HEK293 (cell line): ENCODE results near the gene HCCS.

ENCODE experiments used
- CTCF ChIA-PET: fragments of 350-600 bp; formaldehyde crosslinking; extraction: SDS; loops from one replicate; lab custom pipeline; 2021; ENCODE audit warnings: antibody characterized with exemption; lab: Yijun Ruan, JAX
- POLR2A ChIA-PET: fragments of 300-600 bp; formaldehyde crosslinking; extraction: SDS; loops from one replicate; lab custom pipeline; 2020; ENCODE audit warnings: antibody characterized with exemption, inconsistent platforms; lab: Yijun Ruan, JAX
- H3K27ac ChIP-seq: fragments of 200-500 bp; sonication (Bioruptor generic); 2 replicates; pipeline ENCODE4 v1.5.1; 2014; ENCODE audit warnings: low read depth, low read length, control low read depth, inconsistent platforms; ENCODE audit errors: extremely low read depth
- H3K36me3 ChIP-seq, 2 experiments: fragments of 200-500 bp in 1 of 2; sonication (Bioruptor generic) in 1 of 2; 1 replicate in 1 of 2; 2 replicates in 1 of 2; pipeline ENCODE4 v1.5.1; 2014 to 2017; ENCODE audit warnings: inconsistent platforms in 2 of 2, low read length in 2 of 2; ENCODE audit not compliant: control insufficient read depth in 2 of 2, insufficient read depth in 1 of 2
- H3K4me1 ChIP-seq: fragments of 200-500 bp; sonication (Bioruptor generic); 2 replicates; pipeline ENCODE4 v1.5.1; 2014; ENCODE audit warnings: mild to moderate bottlenecking, low read length, inconsistent platforms; ENCODE audit not compliant: control insufficient read depth, insufficient read depth
- H3K4me3 ChIP-seq: 2 replicates; pipeline ENCODE4 v1.5.1; 2011; ENCODE audit warnings: low read depth, mild to moderate bottlenecking, control low read depth, low read length, moderate library complexity
- H3K9me3 ChIP-seq: fragments of 200-500 bp; sonication (Bioruptor generic); 2 replicates; pipeline ENCODE4 v1.5.1; 2014; ENCODE audit warnings: low read depth, low read length, inconsistent platforms; ENCODE audit not compliant: control insufficient read depth, insufficient read depth
- EGR2 ChIP-seq: fragments of 450-650 bp; formaldehyde crosslinking; IDR thresholded peaks from 2 replicates; pipeline ENCODE4 v1.5.1; 2016; ENCODE audit warnings: low read depth, missing biosample characterization, missing genetic modification characterization
- PBX3 ChIP-seq: sonication (generic); formaldehyde crosslinking; IDR thresholded peaks from 2 replicates; pipeline ENCODE4 v1.8.1; 2022; ENCODE audit warnings: mild to moderate bottlenecking, moderate library complexity, missing genetic modification reagents
- PRDM6 ChIP-seq: fragments of 450-650 bp; formaldehyde crosslinking; IDR thresholded peaks from 2 replicates; pipeline ENCODE4 v1.5.1; 2017; ENCODE audit warnings: missing biosample characterization, missing genetic modification characterization
- REPIN1 ChIP-seq: fragments of 450-650 bp; formaldehyde crosslinking; IDR thresholded peaks from 2 replicates; pipeline ENCODE4 v1.5.1; 2017; ENCODE audit warnings: missing biosample characterization, missing genetic modification characterization, low read depth
- SP3 ChIP-seq: fragments of 450-650 bp; formaldehyde crosslinking; IDR thresholded peaks from 2 replicates; pipeline ENCODE4 v1.5.1; 2016; ENCODE audit warnings: missing biosample characterization, missing genetic modification characterization
- ZBTB11 ChIP-seq: fragments of 450-650 bp; formaldehyde crosslinking; conservative IDR thresholded peaks from 2 replicates; pipeline ENCODE4 v1.5.1; 2016; ENCODE audit warnings: low read depth, missing biosample characterization, missing genetic modification characterization
- ZBTB49 ChIP-seq: fragments of 450-650 bp; formaldehyde crosslinking; IDR thresholded peaks from 2 replicates; pipeline ENCODE4 v1.5.1; 2016; ENCODE audit warnings: missing biosample characterization, missing genetic modification characterization, low read depth
- ZFP37 ChIP-seq: fragments of 450-650 bp; formaldehyde crosslinking; IDR thresholded peaks from 2 replicates; pipeline ENCODE4 v1.5.1; 2016; ENCODE audit warnings: missing biosample characterization, missing genetic modification characterization
- ZIC2 ChIP-seq: fragments of 450-650 bp; formaldehyde crosslinking; IDR thresholded peaks from 2 replicates; pipeline ENCODE4 v1.5.1; 2016; ENCODE audit warnings: missing biosample characterization, missing genetic modification characterization
- ZNF114 ChIP-seq: fragments of 450-650 bp; formaldehyde crosslinking; IDR thresholded peaks from 2 replicates; pipeline ENCODE4 v1.5.0; 2017; ENCODE audit warnings: missing biosample characterization, missing genetic modification characterization
- ZNF140 ChIP-seq: fragments of 450-650 bp; formaldehyde crosslinking; IDR thresholded peaks from 2 replicates; pipeline ENCODE4 v1.5.1; 2016; ENCODE audit warnings: missing biosample characterization, missing genetic modification characterization
- ZNF146 ChIP-seq: fragments of 450-650 bp; formaldehyde crosslinking; IDR thresholded peaks from 2 replicates; pipeline ENCODE4 v1.5.1; 2016; ENCODE audit warnings: missing biosample characterization, missing genetic modification characterization
- ZNF155 ChIP-seq: fragments of 450-650 bp; formaldehyde crosslinking; IDR thresholded peaks from 2 replicates; pipeline ENCODE4 v1.5.1; 2016; ENCODE audit warnings: missing biosample characterization, missing genetic modification characterization
- ZNF335 ChIP-seq: fragments of 450-650 bp; formaldehyde crosslinking; conservative IDR thresholded peaks from 2 replicates; pipeline ENCODE4 v1.5.1; 2016; ENCODE audit warnings: missing biosample characterization, missing genetic modification characterization
- ZNF473 ChIP-seq: fragments of 450-650 bp; formaldehyde crosslinking; IDR thresholded peaks from 2 replicates; pipeline ENCODE4 v1.5.1; 2017; ENCODE audit warnings: missing biosample characterization, missing genetic modification characterization
- ZNF558 ChIP-seq: fragments of 450-650 bp; formaldehyde crosslinking; IDR thresholded peaks from 2 replicates; pipeline ENCODE4 v1.5.1; 2016; ENCODE audit warnings: missing biosample characterization, missing genetic modification characterization
- ZNF561 ChIP-seq: fragments of 450-650 bp; IDR thresholded peaks from 2 replicates; pipeline ENCODE4 v1.5.1; 2018; ENCODE audit warnings: missing biosample characterization, missing genetic modification characterization, borderline replicate concordance
- ZNF571 ChIP-seq: fragments of 450-650 bp; formaldehyde crosslinking; IDR thresholded peaks from 2 replicates; pipeline ENCODE4 v1.5.0; 2017; ENCODE audit warnings: missing biosample characterization, missing genetic modification characterization
- ZNF621 ChIP-seq: fragments of 450-650 bp; formaldehyde crosslinking; IDR thresholded peaks from 2 replicates; pipeline ENCODE4 v1.5.1; 2017; ENCODE audit warnings: missing biosample characterization, missing genetic modification characterization
- ZNF664 ChIP-seq: fragments of 450-650 bp; formaldehyde crosslinking; IDR thresholded peaks from 2 replicates; pipeline ENCODE4 v1.5.1; 2016; ENCODE audit warnings: missing biosample characterization, missing genetic modification characterization
- ZNF701 ChIP-seq: fragments of 450-650 bp; formaldehyde crosslinking; IDR thresholded peaks from 2 replicates; pipeline ENCODE4 v1.5.1; 2016; ENCODE audit warnings: missing biosample characterization, missing genetic modification characterization
- ZNF747 ChIP-seq: fragments of 450-650 bp; formaldehyde crosslinking; IDR thresholded peaks from 2 replicates; pipeline ENCODE4 v1.5.1; 2016; ENCODE audit warnings: missing biosample characterization, missing genetic modification characterization
- ZNF76 ChIP-seq: fragments of 450-650 bp; formaldehyde crosslinking; IDR thresholded peaks from 2 replicates; pipeline ENCODE4; 2016; ENCODE audit warnings: low read depth, missing biosample characterization, missing genetic modification characterization, borderline replicate concordance
- ZNF776 ChIP-seq: fragments of 450-650 bp; formaldehyde crosslinking; IDR thresholded peaks from 2 replicates; pipeline ENCODE4 v1.5.0; 2017; ENCODE audit warnings: missing biosample characterization, missing genetic modification characterization, borderline replicate concordance
- ZSCAN18 ChIP-seq: fragments of 450-650 bp; formaldehyde crosslinking; IDR thresholded peaks from 2 replicates; pipeline ENCODE4 v1.5.1; 2016; ENCODE audit warnings: missing biosample characterization, missing genetic modification characterization
- ZSCAN5A ChIP-seq: fragments of 450-650 bp; formaldehyde crosslinking; IDR thresholded peaks from 2 replicates; pipeline ENCODE4 v1.5.1; 2016; ENCODE audit warnings: missing biosample characterization, missing genetic modification characterization

HCCS gene

GRCh38 chrX:11130136-11130535, 19.0 kb downstream of the HCCS start:
- Histone ChIP-seq H3K9me3 (no peaks in the 10 kb centered on the region), H3K4me3 (no peak overlapping the region), H3K36me3 (no peaks in the 10 kb centered on the region), H3K4me1 (no peaks in the 10 kb centered on the region), H3K27ac (no peak overlapping the region)
- CTCF ChIA-PET: no interaction called here
- POLR2A ChIA-PET: no interaction called here
- no peak for TF ChIP-seq ZNF664 (tag by site-specific recombination)
- no peak for TF ChIP-seq ZNF114 (tag by site-specific recombination)
- no peak for TF ChIP-seq ZNF561
- TF ChIP-seq ZNF776 (tag by site-specific recombination): no peak
- TF ChIP-seq ZNF701 (tag by site-specific recombination): no peak
- TF ChIP-seq PRDM6: no peak
- no peak for TF ChIP-seq ZNF747 (tag by site-specific recombination)
- no peak for TF ChIP-seq ZNF558 (tag by site-specific recombination)
- no peak for TF ChIP-seq ZNF473 (tag by site-specific recombination)
- TF ChIP-seq ZNF335 (tag by site-specific recombination): no peak
- no peak for TF ChIP-seq SP3 (tag by site-specific recombination)
- no peak for TF ChIP-seq ZSCAN5A
- no peak for TF ChIP-seq ZBTB11 (tag by site-specific recombination)
- TF ChIP-seq ZNF140: no peak
- no peak for TF ChIP-seq EGR2
- TF ChIP-seq ZIC2 (tag by site-specific recombination): no peak
- TF ChIP-seq ZFP37 (tag by site-specific recombination): no peak
- no peak for TF ChIP-seq ZNF155 (tag by site-specific recombination)
- no peak for TF ChIP-seq ZNF76
- no peak for TF ChIP-seq REPIN1

GRCh38 chrX:11131146-11131545, 20.0 kb downstream of the HCCS start:
- Histone ChIP-seq H3K27ac (no peak overlapping the region), H3K4me1 (no peaks in the 10 kb centered on the region), H3K9me3 (no peaks in the 10 kb centered on the region), H3K36me3 (no peaks in the 10 kb centered on the region), H3K4me3 (no peak overlapping the region)
- POLR2A ChIA-PET: no interaction called here
- CTCF ChIA-PET: no interaction called here
- TF ChIP-seq ZNF621 (tag by site-specific recombination) (no peak), ZNF571 (tag by site-specific recombination) (no peak), PBX3 (CRISPR knock-in tag) (no peak), ZBTB49 (tag by site-specific recombination) (no peak), ZSCAN18 (no peak), ZNF146 (tag by site-specific recombination) (no peak)
